HCT116 (cell line): ENCODE results near the gene FAM209B. TPM values are rescaled to one million over a fixed set of nuclear protein-coding genes. Genes with fewer than 3 reads are reported as not detected.

Experiments used
- ATAC-seq: fragments of 200-7000 bp; cut with Tn5 transposase; 2 replicates; pipeline ENCODE4 v1.9.1; 2020; ENCODE audit warnings: mild to moderate bottlenecking, moderate library complexity
- BruUV-seq: library from RNA; stranded (reverse); fragments of 400-500 nt; replicated peaks from 2 replicates; lab custom pipeline; 2021; lab: Mats Ljungman, UMichigan
- CTCF ChIA-PET: fragments of 300-600 bp; sonication (Branson Sonifier 250); formaldehyde crosslinking; loops from one replicate; lab custom pipeline; 2021; ENCODE audit warnings: antibody characterized with exemption; lab: Charles Lee
- POLR2A ChIA-PET: fragments of 300-600, 350-600 bp; sonication (Branson Sonifier 250); formaldehyde crosslinking; loops from one replicate; lab custom pipeline; 2021; ENCODE audit warnings: antibody characterized with exemption; lab: Charles Lee
- RAD21 ChIA-PET, 2 experiments: fragments of 300-600 bp; sonication (Branson Sonifier 250); formaldehyde crosslinking; loops; one replicate each; lab custom pipeline; 2023; ENCODE audit warnings: low total read pairs in 2 of 2; ENCODE audit not compliant: uncharacterized antibody in 2 of 2, unreplicated experiment in 2 of 2, low non-redundant PET in 1 of 2; lab: Charles Lee
- DNase-seq: peaks from one replicate; pipeline ENCODE4 v3.0.0-alpha.2; 2010; ENCODE audit warnings: low read depth, low spot score
- H2AFZ ChIP-seq: fragments of 200-600 bp; shearing (Covaris generic), sonication (generic); 2 replicates; pipeline ENCODE4 v1.6.1; 2017; ENCODE audit warnings: low read depth, mixed run types, mixed read lengths, antibody characterized with exemption, low read length; ENCODE audit not compliant: poor library complexity, severe bottlenecking
- H3K27ac ChIP-seq: 2 replicates; pipeline ENCODE4 v1.5.1; 2012; ENCODE audit warnings: low read depth, low read length
- H3K27me3 ChIP-seq: fragments of 200-600 bp; sonication (generic); 2 replicates; pipeline ENCODE4 v1.6.1; 2016; ENCODE audit warnings: mixed run types, low read length, mixed read lengths; ENCODE audit not compliant: insufficient read depth
- H3K36me3 ChIP-seq, 2 experiments: fragments of 200-500 bp in 1 of 2; fragments of 200-600 bp in 1 of 2; sonication (Bioruptor generic) in 1 of 2; sonication (generic) in 1 of 2; 2 replicates each; pipeline versions ENCODE4 v1.5.1 to v1.6.1; 2014 to 2016; ENCODE audit warnings: low read length in 2 of 2, inconsistent platforms in 1 of 2, mixed read lengths in 1 of 2, mixed run types in 1 of 2; ENCODE audit not compliant: insufficient read depth in 2 of 2, control insufficient read depth in 1 of 2
- H3K4me1 ChIP-seq, 2 experiments: fragments of 200-600 bp in 1 of 2; sonication (generic) in 1 of 2; 2 replicates each; pipeline versions ENCODE4 v1.5.1 to v1.6.1; 2012 to 2017; ENCODE audit warnings: low read length in 2 of 2, inconsistent platforms in 1 of 2, mild to moderate bottlenecking in 1 of 2, mixed read lengths in 1 of 2, mixed run types in 1 of 2, moderate library complexity in 1 of 2; ENCODE audit not compliant: insufficient read depth in 2 of 2, control insufficient read depth in 1 of 2
- H3K4me2 ChIP-seq: fragments of 200-600 bp; sonication (generic); 2 replicates; pipeline ENCODE4 v1.6.1; 2017; ENCODE audit warnings: mixed run types, low read length, mixed read lengths
- H3K4me3 ChIP-seq, 2 experiments: fragments of 200-600 bp in 1 of 2; sonication (generic) in 1 of 2; replicated peaks in 1 of 2; 2 replicates each; pipeline ENCODE4 v1.5.1; 2011 to 2016; ENCODE audit warnings: low read length in 2 of 2, control low read depth in 1 of 2, low read depth in 1 of 2, mild to moderate bottlenecking in 1 of 2, mixed read lengths in 1 of 2, mixed run types in 1 of 2
- H3K79me2 ChIP-seq: fragments of 200-600 bp; sonication (generic); 2 replicates; pipeline ENCODE4 v1.6.1; 2017; ENCODE audit warnings: mild to moderate bottlenecking, mixed run types, low read length, moderate library complexity, mixed read lengths; ENCODE audit not compliant: insufficient read depth
- H3K9ac ChIP-seq: fragments of 200-600 bp; sonication (generic); 2 replicates; pipeline ENCODE4 v1.6.1; 2016; ENCODE audit warnings: low read length, mixed read lengths
- H3K9me2 ChIP-seq: fragments of 200-600 bp; sonication (generic), shearing (Covaris generic); 2 replicates; pipeline ENCODE4 v1.6.1; 2017; ENCODE audit warnings: mixed run types, mild to moderate bottlenecking, moderate library complexity; ENCODE audit not compliant: insufficient read depth
- H3K9me3 ChIP-seq, 2 experiments: fragments of 200-500 bp in 1 of 2; fragments of 200-600 bp in 1 of 2; sonication (Bioruptor generic) in 1 of 2; sonication (generic) in 1 of 2; 2 replicates each; pipeline ENCODE4 v1.6.1; 2014 to 2017; ENCODE audit warnings: low read length in 2 of 2, mixed read lengths in 2 of 2, inconsistent platforms in 1 of 2, low read depth in 1 of 2, mild to moderate bottlenecking in 1 of 2, mixed run types in 1 of 2, moderate library complexity in 1 of 2; ENCODE audit not compliant: control insufficient read depth in 1 of 2, insufficient read depth in 1 of 2
- H4K20me1 ChIP-seq: fragments of 200-600 bp; sonication (generic), shearing (Covaris generic); 2 replicates; pipeline ENCODE4 v1.6.1; 2017; ENCODE audit warnings: mixed run types, mild to moderate bottlenecking, moderate library complexity; ENCODE audit not compliant: insufficient read depth
- CBX3 ChIP-seq: IDR thresholded peaks from 2 replicates; pipeline ENCODE4 v1.6.1; 2012; ENCODE audit warnings: low read depth
- CEBPB ChIP-seq: IDR thresholded peaks from 2 replicates; pipeline ENCODE4 v1.6.1; 2012; ENCODE audit warnings: low read depth
- CTCF ChIP-seq, 3 experiments: fragments of 200-600 bp in 1 of 3; sonication (generic) in 1 of 3; IDR thresholded peaks in 2 of 3; conservative IDR thresholded peaks in 1 of 3; 2 replicates each; pipeline ENCODE4 v1.5.1; 2012 to 2017; ENCODE audit warnings: low read depth in 2 of 3, low read length in 2 of 3, antibody characterized with exemption in 1 of 3, borderline replicate concordance in 1 of 3, control low read depth in 1 of 3, mild to moderate bottlenecking in 1 of 3, mixed read lengths in 1 of 3, mixed run types in 1 of 3, moderate library complexity in 1 of 3; ENCODE audit not compliant: insufficient read depth in 1 of 3
- EGR1 ChIP-seq: IDR thresholded peaks from 2 replicates; pipeline ENCODE4 v1.6.1; 2012; ENCODE audit warnings: low read depth
- ELF1 ChIP-seq: IDR thresholded peaks from 2 replicates; pipeline ENCODE4 v1.6.1; 2012; ENCODE audit warnings: low read depth, borderline replicate concordance
- EZH2 ChIP-seq: fragments of 200-600 bp; sonication (generic); IDR thresholded peaks from 2 replicates; pipeline ENCODE4 v1.6.1; 2017; ENCODE audit warnings: antibody characterized with exemption, mixed run types
- EZH2phosphoT487 ChIP-seq: fragments of 200-600 bp; IDR thresholded peaks from 2 replicates; pipeline ENCODE4 v1.6.1; 2018; ENCODE audit warnings: antibody characterized with exemption, borderline replicate concordance
- FOSL1 ChIP-seq: IDR thresholded peaks from 2 replicates; pipeline ENCODE4 v1.6.1; 2012; ENCODE audit warnings: low read depth
- JUND ChIP-seq: IDR thresholded peaks from 2 replicates; pipeline ENCODE4 v1.6.1; 2012
- POLR2A ChIP-seq: IDR thresholded peaks from 2 replicates; pipeline ENCODE4 v1.7.0; 2011; ENCODE audit warnings: borderline replicate concordance; ENCODE audit not compliant: insufficient read depth, insufficient read length; ENCODE audit errors: extremely low read depth
- RAD21 ChIP-seq: IDR thresholded peaks from 2 replicates; pipeline ENCODE4 v1.6.1; 2012; ENCODE audit warnings: low read depth, mild to moderate bottlenecking
- SIN3A ChIP-seq: IDR thresholded peaks from 2 replicates; pipeline ENCODE4 v1.6.1; 2012; ENCODE audit warnings: low read depth
- SP1 ChIP-seq: IDR thresholded peaks from 2 replicates; pipeline ENCODE4 v1.6.1; 2012; ENCODE audit warnings: low read depth
- TCF7L2 ChIP-seq: IDR thresholded peaks from 2 replicates; pipeline ENCODE4 v1.7.0; 2011; ENCODE audit warnings: borderline replicate concordance, inconsistent platforms; ENCODE audit not compliant: insufficient read depth, insufficient read length; ENCODE audit errors: extremely low read depth
- YY1 ChIP-seq: IDR thresholded peaks from 2 replicates; pipeline ENCODE4 v1.6.1; 2011; ENCODE audit warnings: low read length, low read depth, moderate library complexity, mild to moderate bottlenecking; ENCODE audit not compliant: insufficient replicate concordance; ENCODE audit errors: extremely low read depth
- ZFX ChIP-seq: fragments of 450-650 bp; IDR thresholded peaks from 2 replicates; pipeline ENCODE4 v1.6.1; 2017
- intact Hi-C: fragments of 100-400 bp; cut with micrococcal nuclease; formaldehyde crosslinking; loops from 2 replicates; pipeline ENCODE4 v1.10.0; 2022
- total RNA-seq: library from RNA; stranded (reverse); gene quantifications from one replicate; pipeline ENCODE4 v1.2.1, GENCODE V29; 2021; ENCODE audit not compliant: unreplicated experiment
- TF ChIP-seq, protein P1 (sequence below): IDR thresholded peaks from 2 replicates; pipeline ENCODE4 v1.6.1; 2012; ENCODE audit warnings: low read depth

Gene FAM209B
- total RNA-seq, 1 experiment from 2014 or later, result not detected

DNA sequence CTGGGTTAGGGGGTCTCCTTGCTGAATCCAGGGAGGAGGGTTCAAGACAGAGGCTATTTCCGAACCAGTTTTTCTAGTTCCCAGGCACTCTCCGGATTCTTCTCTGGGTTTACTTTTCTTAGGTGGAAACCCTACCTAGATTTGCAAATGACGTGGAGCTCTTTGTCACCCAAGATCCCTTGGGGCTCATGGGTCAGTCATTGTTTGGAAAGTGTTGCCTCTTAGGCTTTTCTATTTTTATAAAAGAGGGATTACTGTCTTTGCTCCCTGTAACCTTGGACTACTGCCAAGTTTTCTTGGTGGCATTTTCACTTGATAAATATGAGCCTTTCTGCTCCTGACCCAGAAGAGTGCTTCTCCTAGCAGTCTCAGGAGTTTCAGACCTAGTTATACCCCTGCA lies 33.6 kb downstream of the FAM209B start:
- POLR2A ChIA-PET, result no interaction called here
- Histone ChIP-seq H3K4me3 (peak overlapping the region in 1 of 2 experiments; percentile 2; a peak in 1 of 4 replicates), H3K4me2 (peak overlapping the region; percentile 53), H3K79me2 (no peaks in the 10 kb centered on the region), H3K36me3 (no peaks in the 10 kb centered on the region), H3K9ac (peak overlapping the region; percentile 12), H2AFZ (peak overlapping the region; percentile 86), H4K20me1 (no peaks in the 10 kb centered on the region), H3K9me2 (no peaks in the 10 kb centered on the region), H3K27ac (peak overlapping the region; percentile 24; the same call in 1 of the 2 replicates), H3K9me3 (no peaks in the 10 kb centered on the region), H3K4me1 (peaks cover 17 to 29% of the 10 kb centered on the region in 2 experiments; a peak in 3 of 4 replicates), H3K27me3 (no peaks in the 10 kb centered on the region)
- RAD21 ChIA-PET, result no interaction called here
- ATAC-seq, result peak; percentile 32; the same call in 1 of the 2 replicates
- no peak for DNase-seq
- intact Hi-C loops, result no loop called here
- CTCF ChIA-PET, result interaction anchor here (1.7 kb wide), 1 partner anchor 16 kb away, joined by 7 read pairs; no protein-coding TSS in a partner anchor
- TF ChIP-seq SP1, result peak; percentile 31; the same call in 1 of the 2 replicates
- 0 out of 2 replicates have a peak, but pooled peaks have one; percentile 6 for TF ChIP-seq JUND
- no peak for TF ChIP-seq SIN3A
- no peak for TF ChIP-seq RAD21
- TF ChIP-seq FOSL1, result peak; percentile 18; the same call in 1 of the 2 replicates
- no peak for TF ChIP-seq EGR1
- TF ChIP-seq YY1, result no peak
- TF ChIP-seq CBX3, result no peak
- no TSS peak for BruUV-seq

DNA sequence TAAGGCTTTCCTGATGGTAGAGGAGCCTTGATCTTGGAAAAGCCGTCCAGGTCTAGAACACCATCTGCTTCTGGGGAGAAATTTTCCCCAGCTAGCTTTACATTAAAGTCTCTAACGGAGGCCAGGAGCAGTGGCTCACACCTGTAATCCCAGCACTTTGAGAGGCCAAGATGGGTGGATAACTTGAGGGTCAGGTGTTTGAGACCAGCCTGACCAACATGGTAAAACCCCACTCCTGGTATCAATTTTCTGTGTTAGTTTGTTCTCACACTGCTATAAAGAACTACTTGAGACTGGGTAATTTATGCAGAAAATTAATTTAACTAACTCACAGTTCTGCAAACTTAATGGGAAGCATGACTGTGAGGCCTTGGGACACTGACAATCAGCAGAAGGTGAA lies 37.8 kb downstream of the FAM209B start:
- H3K9ac ChIP-seq, result no peak overlapping the region
- TF ChIP-seq SP1 (no peak), ELF1 (no peak), EZH2phosphoT487 (no peak), EZH2 (no peak), POLR2A (no peak), TCF7L2 (no peak), RAD21 (no peak), ZFX (no peak), CTCF (IDR thresholded peaks at IDR 0.05 in 2 of 3, conservative IDR thresholded peaks at IDR 0.05 in 1 of 3; ENCODE audit: borderline replicate concordance in 1 of 3, insufficient read depth in 1 of 3, low read depth in 2 of 3, low read length in 2 of 3) (no peak), CEBPB (no peak), YY1 (no peak)
- TF ChIP-seq, protein P1, sequence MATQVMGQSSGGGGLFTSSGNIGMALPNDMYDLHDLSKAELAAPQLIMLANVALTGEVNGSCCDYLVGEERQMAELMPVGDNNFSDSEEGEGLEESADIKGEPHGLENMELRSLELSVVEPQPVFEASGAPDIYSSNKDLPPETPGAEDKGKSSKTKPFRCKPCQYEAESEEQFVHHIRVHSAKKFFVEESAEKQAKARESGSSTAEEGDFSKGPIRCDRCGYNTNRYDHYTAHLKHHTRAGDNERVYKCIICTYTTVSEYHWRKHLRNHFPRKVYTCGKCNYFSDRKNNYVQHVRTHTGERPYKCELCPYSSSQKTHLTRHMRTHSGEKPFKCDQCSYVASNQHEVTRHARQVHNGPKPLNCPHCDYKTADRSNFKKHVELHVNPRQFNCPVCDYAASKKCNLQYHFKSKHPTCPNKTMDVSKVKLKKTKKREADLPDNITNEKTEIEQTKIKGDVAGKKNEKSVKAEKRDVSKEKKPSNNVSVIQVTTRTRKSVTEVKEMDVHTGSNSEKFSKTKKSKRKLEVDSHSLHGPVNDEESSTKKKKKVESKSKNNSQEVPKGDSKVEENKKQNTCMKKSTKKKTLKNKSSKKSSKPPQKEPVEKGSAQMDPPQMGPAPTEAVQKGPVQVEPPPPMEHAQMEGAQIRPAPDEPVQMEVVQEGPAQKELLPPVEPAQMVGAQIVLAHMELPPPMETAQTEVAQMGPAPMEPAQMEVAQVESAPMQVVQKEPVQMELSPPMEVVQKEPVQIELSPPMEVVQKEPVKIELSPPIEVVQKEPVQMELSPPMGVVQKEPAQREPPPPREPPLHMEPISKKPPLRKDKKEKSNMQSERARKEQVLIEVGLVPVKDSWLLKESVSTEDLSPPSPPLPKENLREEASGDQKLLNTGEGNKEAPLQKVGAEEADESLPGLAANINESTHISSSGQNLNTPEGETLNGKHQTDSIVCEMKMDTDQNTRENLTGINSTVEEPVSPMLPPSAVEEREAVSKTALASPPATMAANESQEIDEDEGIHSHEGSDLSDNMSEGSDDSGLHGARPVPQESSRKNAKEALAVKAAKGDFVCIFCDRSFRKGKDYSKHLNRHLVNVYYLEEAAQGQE, result no peak

More for the DNA sequence above, 37.8 kb downstream of the FAM209B start:
- H3K4me3 ChIP-seq, result no peak overlapping the region
- no peak overlapping the region for H3K4me2 ChIP-seq
- BruUV-seq, result no TSS peak
- H3K36me3 ChIP-seq, result no peaks in the 10 kb centered on the region
- no peaks in the 10 kb centered on the region for H3K9me2 ChIP-seq
- POLR2A ChIA-PET, result no interaction called here
- intact Hi-C loops, result no loop called here
- RAD21 ChIA-PET, result no interaction called here
- DNase-seq (no peak), ATAC-seq (no peak)
- H3K79me2 ChIP-seq, result no peaks in the 10 kb centered on the region
- no peak overlapping the region for H3K27ac ChIP-seq
- H3K27me3 ChIP-seq, result no peaks in the 10 kb centered on the region
- H4K20me1 ChIP-seq, result no peaks in the 10 kb centered on the region
- no peak overlapping the region for H2AFZ ChIP-seq
- CTCF ChIA-PET, result interaction anchor here (1.3 kb wide), 1 partner anchor 16 kb away, joined by 3 read pairs; no protein-coding TSS in a partner anchor
- H3K9me3 ChIP-seq, result no peaks in the 10 kb centered on the region
- peaks cover 12 to 28% of the 10 kb centered on the region in 2 experiments; a peak in 3 of 4 replicates for H3K4me1 ChIP-seq
